ENCODE measurements around the gene TRPM8.
"Not testable (repeated sequence)": the region's sequence is repeated elsewhere in the genome, so short reads cannot be mapped to it uniquely, and the experiment has no call there.

Gene TRPM8

DNA sequence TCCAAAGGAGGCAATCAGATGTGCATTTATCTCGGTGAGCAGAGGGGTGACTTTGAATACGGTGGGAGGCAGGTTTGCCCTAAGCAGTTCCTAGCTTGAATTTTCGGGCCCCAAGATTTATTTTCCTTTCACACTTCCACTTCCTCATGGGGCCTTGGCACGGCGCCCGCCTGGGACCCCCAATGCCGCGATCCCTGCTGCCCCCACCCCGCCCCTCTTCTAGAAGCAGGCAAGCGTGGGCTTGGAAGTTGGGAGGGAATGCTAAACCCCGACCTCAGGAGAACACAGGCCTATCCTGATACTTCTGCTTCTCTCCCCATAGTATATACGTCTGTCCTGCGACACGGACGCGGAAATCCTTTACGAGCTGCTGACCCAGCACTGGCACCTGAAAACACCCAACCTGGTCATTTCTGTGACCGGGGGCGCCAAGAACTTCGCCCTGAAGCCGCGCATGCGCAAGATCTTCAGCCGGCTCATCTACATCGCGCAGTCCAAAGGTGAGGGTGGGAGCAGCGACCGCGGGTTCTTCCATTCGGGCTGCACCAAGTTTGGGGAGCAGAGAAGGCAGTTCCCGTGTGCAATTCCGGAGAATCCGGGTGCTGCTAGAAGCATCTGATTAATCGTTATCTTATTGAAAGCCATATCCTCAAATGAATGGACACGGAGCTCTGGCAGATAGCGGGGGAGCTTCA lies 21.6 kb downstream of the TRPM8 start:
- DNase-seq: no peak

DNA sequence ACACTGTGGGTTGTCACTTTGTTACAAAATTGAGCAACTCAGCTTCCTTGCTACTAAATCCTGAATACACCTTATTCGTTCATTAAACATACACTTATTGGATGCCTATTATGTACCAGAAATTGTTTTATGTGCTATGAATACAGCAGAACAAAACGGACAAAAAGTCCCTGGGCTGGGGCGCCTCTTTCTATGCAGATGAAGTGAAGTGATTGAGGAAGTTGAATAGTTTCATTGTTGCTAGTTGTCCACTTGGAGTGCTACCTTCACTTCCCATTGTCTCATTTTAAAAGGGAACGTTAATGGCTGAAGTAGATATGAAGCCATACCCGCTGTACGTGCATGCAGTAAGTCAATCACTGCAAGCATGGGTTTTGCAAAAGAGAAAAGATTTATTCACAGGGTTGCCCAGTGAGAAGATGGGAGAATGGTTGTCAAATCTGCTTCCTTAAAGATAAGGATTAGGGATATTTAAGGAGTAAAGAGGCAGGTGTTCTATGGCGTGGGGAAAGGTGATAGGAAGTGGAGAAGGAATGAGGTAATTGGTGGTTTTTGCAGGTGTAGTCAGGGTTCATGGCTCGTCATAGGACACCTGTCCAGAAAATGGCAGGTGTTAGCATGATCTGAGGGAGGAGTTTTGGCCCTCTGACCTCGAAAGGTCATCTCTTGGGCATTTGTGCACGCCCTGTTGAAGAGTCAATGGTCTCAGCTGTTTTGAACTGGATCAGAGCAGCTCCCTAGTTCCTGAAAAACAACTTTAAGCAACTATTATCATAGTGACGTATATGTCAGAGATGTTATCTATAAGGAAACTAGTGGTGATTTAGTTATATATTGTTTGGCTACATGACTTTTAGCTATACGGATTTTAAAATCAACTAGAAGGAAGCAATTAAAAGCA lies 23.5 kb downstream of the TRPM8 start:
- no peak for DNase-seq

DNA sequence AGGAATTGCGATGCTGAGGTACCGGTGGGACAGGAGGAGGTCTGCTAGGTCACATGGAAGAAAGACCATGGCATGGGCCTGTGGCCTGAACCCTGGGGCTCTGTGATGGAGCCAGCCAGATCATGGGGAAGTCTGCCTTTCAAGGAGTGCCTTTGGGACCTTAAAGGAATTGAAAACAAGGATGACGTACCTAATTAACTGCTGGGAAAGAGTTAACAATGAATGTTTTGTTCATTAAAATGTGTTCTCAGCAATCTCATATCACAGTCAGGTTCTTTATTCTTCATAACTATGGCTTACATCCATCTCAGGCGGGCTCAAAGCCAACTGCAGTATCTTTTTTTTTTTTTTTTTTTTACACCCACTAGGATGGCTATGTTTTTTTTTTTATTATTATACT lies 25.6 kb downstream of the TRPM8 start:
- DNase-seq: no peak

DNA sequence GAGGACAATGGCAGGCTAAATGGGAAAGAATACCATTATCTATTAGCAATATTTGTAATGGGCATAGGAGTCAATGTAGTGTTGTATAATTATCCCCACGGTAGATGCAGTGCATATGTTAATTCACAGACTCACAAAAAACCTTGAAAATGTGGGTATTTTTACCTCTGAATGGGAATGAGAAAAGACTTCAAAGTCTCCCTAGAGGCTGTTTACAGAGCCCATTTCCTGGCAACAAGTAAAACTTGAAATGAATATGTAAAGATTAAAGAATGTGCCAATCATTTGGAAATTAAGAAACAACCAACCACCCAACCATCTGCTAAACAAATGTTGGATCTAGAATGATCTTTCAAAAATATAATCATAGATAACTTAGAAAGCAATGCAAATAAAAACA lies 27.1 kb downstream of the TRPM8 start:
- DNase-seq: no peak

- DNase-seq: no peak
Observed at GRCh38 chr2:233944722-233945121, 27.5 kb downstream of the TRPM8 start.

DNA sequence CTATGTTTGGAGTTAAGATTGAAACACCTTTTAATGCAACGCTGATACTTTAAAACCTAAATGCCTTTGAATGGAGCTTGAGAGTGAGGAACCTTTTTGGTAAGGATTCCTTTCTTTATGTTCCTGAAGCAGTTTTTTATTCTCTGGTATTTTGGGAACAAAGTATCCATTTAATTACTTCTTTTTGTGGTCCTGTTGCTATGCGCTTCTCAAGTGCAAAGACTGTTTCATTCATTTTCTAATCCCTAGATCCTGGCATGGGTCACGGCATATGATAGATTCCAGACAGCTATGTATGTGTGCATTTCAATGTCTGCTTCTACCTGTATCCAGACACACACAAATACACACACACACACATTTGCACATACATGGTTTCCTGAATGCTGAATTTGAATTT lies 28.0 kb downstream of the TRPM8 start:
- no peak for DNase-seq

DNA sequence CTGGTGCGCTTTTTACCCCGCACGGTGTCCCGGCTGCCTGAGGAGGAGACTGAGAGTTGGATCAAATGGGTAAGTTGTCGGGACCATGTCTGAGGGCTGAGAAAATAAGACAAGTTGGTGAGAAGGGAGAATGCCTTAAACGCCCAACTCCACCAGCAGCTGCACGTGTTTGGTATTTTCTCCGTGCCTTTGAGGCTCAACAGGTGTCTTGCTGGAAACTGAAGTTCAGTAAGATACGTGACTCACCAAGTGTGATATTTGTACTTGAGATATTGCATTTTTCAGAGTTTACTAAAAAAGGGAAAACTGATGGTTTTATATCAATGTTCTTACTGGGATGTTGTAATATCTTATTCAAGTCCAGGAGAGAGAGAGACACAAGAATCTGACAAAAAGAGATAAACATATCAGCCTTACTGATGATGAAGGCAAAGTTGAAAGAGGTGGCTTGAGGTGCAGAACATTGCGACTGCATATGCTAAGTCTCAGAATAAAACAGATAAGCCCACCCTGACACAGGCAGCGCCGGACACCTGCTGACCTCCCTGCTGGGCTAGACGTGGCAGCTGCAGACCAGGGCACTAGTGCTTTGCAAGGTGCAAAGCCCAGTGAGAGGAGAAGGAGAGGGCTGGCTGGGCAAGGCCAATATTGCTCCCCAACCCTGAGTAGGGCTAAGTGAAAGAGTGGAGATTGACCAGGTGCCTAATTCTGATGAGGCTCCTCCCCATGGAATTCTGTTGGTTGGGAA lies 33.1 kb downstream of the TRPM8 start:
- no peak for DNase-seq

- no peak for DNase-seq
Observed at GRCh38 chr2:233952335-233952734, 35.2 kb downstream of the TRPM8 start.

GRCh38 chr2:233953087-233953801 lies 36.1 kb downstream of the TRPM8 start:
- no peak for DNase-seq

DNA sequence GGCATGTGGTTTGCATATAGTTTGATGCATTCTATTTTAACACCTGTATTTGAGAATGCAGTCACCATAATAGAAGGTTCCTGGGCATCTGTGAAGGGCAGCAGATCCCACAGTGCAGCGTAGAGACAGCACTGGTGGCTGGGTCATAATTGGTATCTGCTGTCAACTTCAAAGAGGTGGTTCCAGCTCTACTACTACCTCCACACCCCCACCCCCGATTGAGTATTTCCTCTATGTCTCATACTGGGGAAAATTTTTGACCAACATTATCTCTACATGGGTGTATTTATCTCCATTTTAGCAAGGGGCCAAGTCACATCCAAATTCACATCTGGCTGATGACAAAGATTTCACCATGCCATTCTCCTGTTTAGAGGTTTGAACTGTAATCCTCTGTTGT lies 43.0 kb downstream of the TRPM8 start:
- DNase-seq: no peak

DNA sequence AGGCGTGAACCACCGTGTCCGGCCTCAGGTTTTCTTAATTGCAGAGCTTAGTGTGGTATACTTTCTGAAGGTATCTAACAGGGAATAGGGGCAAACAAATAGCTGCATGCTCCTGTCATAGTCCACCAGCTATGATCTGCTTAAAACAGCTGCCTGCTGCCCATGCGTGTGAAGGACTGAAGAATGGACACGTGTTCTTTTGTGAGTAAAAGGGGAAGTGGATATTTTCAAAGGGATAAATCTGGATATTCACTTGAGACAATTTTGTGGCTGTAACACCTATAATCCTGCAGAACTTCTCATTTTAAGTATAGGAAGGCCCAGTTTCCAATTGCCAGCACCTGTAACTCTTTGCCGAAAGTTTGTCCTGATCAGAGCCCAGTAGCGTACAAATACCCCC lies 44.7 kb downstream of the TRPM8 start:
- DNase-seq: no peak

GRCh38 chr2:233964581-233964980 lies 47.4 kb downstream of the TRPM8 start:
- no peak for DNase-seq

GRCh38 chr2:233965032-233965603 lies 47.9 kb downstream of the TRPM8 start:
- no peak for DNase-seq

DNA sequence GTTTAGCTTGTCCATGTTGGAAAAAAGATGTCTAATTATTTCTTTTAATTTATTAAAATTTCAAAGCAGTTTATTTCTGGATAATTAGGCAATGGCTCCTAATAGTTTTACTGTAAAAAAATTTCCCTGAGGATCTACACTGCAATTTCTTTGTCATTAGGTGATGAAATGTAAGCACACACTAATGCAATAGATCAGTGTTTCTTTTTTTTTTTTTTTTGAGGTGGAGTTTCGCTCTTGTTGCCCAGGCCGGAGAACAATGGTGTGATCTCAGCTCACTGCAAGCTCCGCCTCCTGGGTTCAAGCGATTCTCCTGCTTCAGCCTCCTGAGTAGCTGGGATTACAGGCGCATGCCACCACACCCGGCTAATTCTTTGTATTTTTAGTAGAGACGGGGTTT lies 48.5 kb downstream of the TRPM8 start:
- not testable (repeated sequence) for DNase-seq

DNA sequence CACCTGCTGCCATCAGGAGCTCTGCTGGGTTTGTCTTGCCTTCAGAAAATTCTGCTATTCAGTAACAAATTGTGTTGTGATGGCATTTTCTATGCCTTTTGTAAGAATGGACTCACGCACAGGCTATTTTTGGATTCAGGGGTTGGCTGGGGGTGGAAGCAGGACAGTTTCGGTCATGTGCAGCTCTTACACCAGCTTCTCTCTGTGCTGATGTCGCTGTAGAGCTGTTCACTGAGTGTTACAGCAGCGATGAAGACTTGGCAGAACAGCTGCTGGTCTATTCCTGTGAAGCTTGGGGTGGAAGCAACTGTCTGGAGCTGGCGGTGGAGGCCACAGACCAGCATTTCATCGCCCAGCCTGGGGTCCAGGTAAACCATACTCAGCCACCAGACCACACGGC lies 49.2 kb downstream of the TRPM8 start:
- DNase-seq: no peak

DNA sequence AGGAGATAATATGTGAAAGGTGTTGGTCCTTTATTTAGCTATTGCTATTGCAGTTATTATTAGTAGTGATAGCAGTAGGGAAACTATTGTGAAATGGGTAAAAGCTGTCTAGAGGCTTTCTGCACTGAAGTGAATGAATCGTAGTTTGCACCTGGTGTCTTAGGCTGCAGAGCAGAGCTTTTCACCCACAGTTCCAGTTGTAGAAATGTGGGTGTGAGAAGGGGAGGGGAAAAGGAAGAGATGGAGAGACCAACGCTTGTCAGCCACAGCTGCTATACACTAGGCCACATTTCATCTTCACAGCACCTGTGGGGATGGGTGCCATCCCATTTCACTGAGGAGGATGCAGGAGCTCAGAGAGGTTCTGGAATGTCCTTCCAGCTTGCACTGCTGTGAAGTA lies 50.0 kb downstream of the TRPM8 start:
- DNase-seq: no peak

- no peak for DNase-seq
Observed at GRCh38 chr2:233968556-233968955, 51.4 kb downstream of the TRPM8 start.

- not testable (repeated sequence) for DNase-seq
Observed at GRCh38 chr2:233972460-233972859, 55.3 kb downstream of the TRPM8 start.

DNA sequence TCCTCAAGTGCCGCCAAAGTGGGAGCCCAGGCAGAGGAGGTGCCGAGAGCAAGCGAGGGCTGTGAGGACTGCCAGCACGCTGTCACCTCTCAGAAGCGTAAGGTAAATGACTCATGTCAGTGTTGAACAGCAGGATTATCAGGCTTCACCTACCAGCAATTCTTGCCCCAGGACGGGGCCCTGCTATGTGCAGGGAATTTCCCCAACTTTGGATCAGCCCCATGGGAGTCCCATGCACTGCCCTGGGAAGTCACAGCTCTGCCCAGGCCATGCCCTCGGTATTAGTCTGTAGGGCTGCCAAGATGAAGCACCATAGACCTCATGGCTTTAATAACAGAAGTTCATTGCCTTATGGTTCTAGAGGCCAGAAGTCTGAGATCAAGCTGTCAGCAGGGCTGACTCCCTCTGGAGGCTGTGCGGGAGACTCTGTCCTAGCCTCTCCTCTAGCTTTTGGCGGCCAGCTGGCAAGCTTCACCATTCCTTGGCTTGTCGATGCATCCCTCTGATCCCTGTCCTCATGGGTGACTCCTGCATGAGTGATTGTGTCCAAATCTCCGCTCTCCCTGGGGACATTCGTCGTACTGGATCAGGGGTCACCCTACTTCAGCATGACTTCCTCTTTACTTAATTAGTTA lies 55.9 kb downstream of the TRPM8 start:
- no peak for DNase-seq

DNA sequence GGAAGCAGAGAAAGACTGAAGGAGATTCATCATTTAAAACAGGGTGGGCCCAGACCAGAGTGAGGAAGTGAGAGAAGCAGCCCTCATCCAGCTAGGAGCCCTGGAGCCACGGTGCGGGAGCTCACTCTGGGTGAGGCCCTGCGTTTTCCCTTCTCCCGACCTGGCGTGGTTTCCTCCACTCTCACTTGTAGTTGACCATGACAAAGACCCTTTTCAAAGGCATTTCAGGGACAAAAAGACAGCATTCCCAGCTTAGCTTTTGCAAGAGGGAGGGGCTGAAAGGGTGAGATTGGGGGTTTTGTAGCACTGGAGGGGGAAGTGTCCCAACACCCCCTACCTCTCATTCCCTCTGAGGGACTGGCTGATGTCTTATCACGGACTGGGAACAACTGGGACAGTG lies 56.6 kb downstream of the TRPM8 start:
- no peak for DNase-seq

- no peak for DNase-seq
Observed at GRCh38 chr2:233974530-233975071, 57.4 kb downstream of the TRPM8 start.

DNA sequence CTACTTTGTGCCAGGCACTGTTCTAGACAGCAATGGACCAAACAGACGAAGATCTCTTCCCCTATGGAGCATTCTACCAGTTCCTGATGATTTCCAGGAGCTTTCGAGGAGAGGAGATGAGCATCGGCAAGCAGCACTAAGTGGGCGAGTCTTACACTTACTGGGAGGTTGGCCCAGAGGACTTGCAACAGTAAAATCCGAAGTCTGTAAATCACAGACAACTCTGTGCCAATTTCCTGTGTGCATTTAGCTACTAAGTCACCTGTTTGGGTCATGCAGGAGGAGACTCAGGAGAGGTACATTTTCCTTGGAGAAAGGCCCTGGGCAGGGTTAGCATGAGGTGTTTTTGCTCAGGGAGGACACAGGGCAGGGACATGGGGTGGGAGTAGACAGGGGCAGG lies 58.9 kb downstream of the TRPM8 start:
- no peak for DNase-seq
